Heart left ventricle (tissue), 13 donors: ENCODE results near the gene OAS2.

Experiments used
- CTCF ChIP-seq, 12 donors: fragments of 200-600 bp; sonication (generic) in 4 of 12; IDR thresholded peaks; one replicate each; pipeline versions ENCODE4 v1.5.0 to v1.8.0; 2018 to 2022; ENCODE audit warnings: antibody characterized with exemption in 12 of 12, mild to moderate bottlenecking in 5 of 12
- POLR2A ChIP-seq, 2 donors: fragments of 450-650 bp; IDR thresholded peaks; one replicate each; pipeline ENCODE4 v1.6.1; 2017; ENCODE audit warnings: antibody characterized with exemption in 2 of 2, mild to moderate bottlenecking in 2 of 2, moderate library complexity in 2 of 2
- donor health status: ischemic (EF 13 %, LVEDD 7.1; RV severe dilation, severe dysfunction).
- donor health status: DM: no; HTN: yes; CAD: no.
- donor health status: DM: no; HTN: no; CAD: no.
- donor health status: ischemic (EF 25% LVEDD 6.9; RV normal size, moderate dysfunction).
- donor health status: ischemic (EF 25% LVEDD 5.7; RV mildly dilated, moderate dysfunction).
- donor health status: ischemic (EF 35%, LVEDD 5.7; RV mildly dilated, moderate dysfunction).
- donor health status: nonischemic (EF 11% LVEDD 7.7; RV severe dilation, severe dysfunction).
- donor health status: DM: yes; HTN: yes; CAD: no.
- donor health status: PGD.
- donor health status: ischemic (EF 29% LVEDD 5.4; RV normal size, mild dysfunction).
- donor health status: nonischemic (EF 23%, LVEDD 6.1; RV moderate dilation, normal function).

GRCh38 chr12:113019025-113019424, 40.7 kb downstream of the OAS2 start:
- TF ChIP-seq CTCF (IDR thresholded peaks at IDR 0.05) (no peak), POLR2A (IDR thresholded peaks at IDR 0.05) (no peak)
